NCI-H526 (cell line): ENCODE measurements around the gene TMEM271.

Experiments
- DNase-seq, 2 experiments: peaks; one replicate each; lab custom pipeline; 2025; lab: John Stamatoyannopoulos, UW

TMEM271 gene

DNA sequence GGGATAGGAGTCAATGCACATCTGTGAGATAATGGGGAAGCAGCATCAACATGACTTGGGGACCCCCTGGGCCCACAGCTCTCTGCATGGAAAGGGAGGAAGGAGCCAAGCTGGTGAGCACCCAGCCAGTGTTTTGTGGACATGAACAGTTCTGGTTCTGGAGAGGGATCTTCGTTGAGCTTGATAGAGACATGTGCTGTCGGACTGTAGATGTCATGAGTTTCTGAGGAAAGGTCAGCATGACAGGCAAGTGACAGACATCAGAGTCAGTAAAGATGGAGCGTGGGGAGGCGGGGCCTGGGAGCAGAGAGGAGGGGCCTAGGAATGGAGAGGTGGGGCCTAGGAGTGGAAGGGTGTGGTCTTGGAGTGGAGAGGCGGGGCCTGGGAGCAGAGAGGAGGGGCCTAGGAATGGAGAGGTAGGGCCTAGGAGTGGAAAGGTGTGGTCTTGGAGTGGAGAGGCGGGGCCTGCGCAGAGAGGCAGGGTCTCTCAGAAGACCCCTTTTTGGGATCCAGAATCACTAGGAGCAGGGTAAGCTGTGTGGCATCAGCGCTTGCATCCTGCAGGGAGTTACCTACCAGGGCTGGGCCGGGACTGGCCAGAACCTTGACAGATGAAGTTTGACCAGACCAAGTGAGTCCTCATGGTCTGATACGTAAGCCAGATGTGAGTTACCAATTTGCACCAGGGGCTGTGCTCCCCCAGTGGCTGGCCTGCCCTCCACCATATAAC is 43.3 kb downstream of the TMEM271 start:
- no peak for DNase-seq

DNA sequence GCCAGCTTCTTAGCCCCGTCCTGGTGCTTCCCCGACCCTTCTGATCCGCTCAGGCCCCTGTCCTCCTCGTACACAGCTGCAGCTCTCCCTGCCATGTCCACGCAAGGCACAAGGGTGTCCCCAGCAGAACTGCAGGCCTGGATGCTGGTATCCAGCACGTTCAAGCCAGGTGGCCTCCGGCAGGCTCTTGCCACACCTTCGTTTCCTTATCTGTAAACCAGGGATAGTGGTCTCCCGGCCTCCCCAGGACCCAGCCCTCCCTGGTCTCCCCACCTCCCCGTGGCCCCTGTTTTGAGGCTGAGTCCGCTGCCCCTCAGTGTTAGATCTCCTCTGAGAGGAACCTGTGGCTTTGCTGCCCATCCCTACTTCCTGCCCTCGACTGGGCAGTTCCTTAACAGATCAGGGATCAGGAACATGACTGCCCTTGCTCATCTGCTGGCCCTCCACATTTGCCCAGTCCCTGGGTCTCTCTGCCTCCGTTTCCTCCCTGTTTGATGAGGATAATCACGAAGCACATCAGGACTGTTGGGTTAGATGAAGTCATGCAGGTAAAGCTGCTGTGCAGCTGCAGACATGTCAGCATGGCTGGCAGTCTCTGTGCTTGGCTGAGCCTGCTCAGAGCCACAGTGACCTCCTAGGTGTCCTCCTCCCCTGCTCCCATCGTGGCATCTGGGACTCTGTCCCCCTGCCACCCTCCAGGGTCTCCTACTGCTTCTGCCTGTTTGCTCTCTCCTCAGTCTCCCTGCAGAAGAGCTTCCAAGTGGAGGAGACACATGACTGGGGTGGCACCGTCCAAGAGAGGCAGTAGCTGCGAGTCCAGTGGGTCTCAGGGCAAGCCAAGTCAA is 44.2 kb downstream of the TMEM271 start:
- DNase-seq, result no peak

GRCh38 chr4:531076-531475 is 45.0 kb downstream of the TMEM271 start:
- no peak for DNase-seq

- no peak for DNase-seq
Observed at GRCh38 chr4:530017-530781, 45.9 kb downstream of the TMEM271 start.

DNA sequence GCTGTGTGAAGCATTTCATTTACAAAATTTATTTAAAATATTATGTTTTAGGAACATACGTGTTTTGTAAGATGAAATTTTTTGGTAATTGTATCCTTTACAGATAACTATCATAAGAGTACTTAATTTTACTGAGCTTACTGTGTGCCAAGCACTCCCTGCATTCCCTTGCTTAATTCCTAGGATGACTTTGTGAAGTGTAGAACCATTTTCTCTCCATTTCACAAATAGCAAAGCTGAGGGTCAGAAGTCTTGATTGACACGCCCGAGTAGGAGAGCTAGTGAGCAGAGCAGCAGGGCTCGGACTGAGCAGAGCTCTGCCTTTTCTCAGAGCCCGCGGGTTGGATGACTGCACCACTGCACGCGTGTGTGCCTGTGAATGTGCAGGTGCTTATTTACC is 46.5 kb downstream of the TMEM271 start:
- DNase-seq, result no peak

- no peak for DNase-seq
Observed at GRCh38 chr4:528835-529234, 47.3 kb downstream of the TMEM271 start.

- no peak for DNase-seq
Observed at GRCh38 chr4:528296-528695, 47.8 kb downstream of the TMEM271 start.

GRCh38 chr4:526971-527460 is 49.1 kb downstream of the TMEM271 start:
- DNase-seq, result no peak

DNA sequence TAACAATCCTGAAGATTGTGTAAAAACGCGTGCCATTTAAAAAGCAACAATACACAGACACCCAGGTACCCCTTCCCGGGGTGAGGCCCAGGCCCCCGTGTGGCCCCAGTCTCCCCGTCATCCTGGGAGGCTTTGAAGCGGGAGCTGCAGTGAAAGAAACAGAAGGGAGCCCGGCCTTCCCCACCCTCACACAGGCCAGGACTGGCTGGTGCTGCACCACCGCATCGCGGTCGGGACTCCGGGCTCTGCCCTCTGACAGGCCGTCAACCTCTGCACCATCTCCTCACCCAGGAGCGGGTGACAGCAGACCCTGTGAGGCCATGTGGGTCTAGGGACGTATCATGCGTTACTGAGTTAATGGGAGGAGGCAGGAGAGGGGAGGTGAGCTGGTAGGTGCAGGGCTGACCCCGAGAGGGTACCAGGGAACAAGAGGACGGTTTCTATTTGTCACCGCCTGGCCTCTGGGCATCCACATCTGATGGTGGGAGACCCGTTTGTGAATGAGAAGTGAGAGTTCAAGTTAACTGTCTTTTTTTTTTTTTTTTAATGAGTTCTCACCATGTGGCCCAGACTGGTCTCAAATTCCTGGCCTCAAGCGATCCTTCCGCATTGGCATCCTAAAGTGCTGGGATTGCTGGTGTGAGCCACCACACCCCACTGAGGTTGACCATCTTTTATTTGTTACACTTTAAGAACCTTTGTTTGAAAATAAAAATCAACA is 49.7 kb downstream of the TMEM271 start:
- DNase-seq, result no peak

DNA sequence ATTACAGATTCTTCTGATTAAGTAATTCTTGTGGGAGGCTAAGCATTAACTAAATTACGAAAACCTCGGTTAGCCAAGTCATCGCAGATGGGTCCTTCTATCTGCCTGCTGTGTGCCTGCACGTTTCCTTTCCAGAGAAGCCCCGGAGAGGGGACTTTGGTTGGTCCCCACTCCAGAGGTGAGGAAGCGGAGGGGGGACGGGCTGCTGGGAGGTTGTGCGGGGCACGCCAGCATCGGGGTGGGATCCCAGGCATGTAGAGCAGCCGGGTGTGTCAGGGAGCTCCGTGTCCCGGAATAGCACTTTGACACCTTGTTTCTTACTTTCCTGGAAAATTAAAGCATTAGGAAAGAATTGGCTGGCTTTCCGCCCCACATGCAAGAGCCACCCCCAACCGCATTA is 50.4 kb downstream of the TMEM271 start:
- no peak for DNase-seq

DNA sequence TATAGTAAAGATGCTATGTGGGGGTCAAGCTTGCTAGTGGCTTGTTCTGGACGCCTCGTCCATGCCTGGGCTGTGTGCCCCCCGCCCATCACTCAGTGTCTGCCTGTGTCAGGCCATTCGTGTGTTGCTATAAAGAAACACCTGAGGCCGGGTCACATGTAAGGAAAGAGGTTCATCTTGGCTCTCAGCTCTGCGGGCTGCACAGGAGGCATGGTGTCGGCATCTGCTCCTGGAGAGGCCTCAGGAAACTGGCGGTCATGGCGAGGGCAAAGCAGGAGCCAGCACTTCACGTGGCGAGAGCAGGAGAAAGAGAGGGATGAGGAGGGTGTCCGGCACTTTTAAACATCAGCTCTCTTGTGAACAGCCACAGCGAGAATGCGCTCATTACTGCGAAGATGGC is 51.9 kb downstream of the TMEM271 start:
- no peak for DNase-seq
